Heart left ventricle (tissue), 13 donors: ENCODE results near the gene TLE2.

ENCODE experiments used
- CTCF ChIP-seq, 12 donors: fragments of 200-600 bp; sonication (generic) in 4 of 12; IDR thresholded peaks; one replicate each; pipeline versions ENCODE4 v1.5.0 to v1.8.0; 2018 to 2022; ENCODE audit warnings: antibody characterized with exemption in 12 of 12, mild to moderate bottlenecking in 5 of 12
- POLR2A ChIP-seq, 2 donors: fragments of 450-650 bp; IDR thresholded peaks; one replicate each; pipeline ENCODE4 v1.6.1; 2017; ENCODE audit warnings: antibody characterized with exemption in 2 of 2, mild to moderate bottlenecking in 2 of 2, moderate library complexity in 2 of 2
- donor health status: ischemic (EF 13 %, LVEDD 7.1; RV severe dilation, severe dysfunction).
- donor health status: DM: no; HTN: yes; CAD: no.
- donor health status: DM: no; HTN: no; CAD: no.
- donor health status: ischemic (EF 25% LVEDD 6.9; RV normal size, moderate dysfunction).
- donor health status: ischemic (EF 25% LVEDD 5.7; RV mildly dilated, moderate dysfunction).
- donor health status: ischemic (EF 35%, LVEDD 5.7; RV mildly dilated, moderate dysfunction).
- donor health status: nonischemic (EF 11% LVEDD 7.7; RV severe dilation, severe dysfunction).
- donor health status: DM: yes; HTN: yes; CAD: no.
- donor health status: PGD.
- donor health status: ischemic (EF 29% LVEDD 5.4; RV normal size, mild dysfunction).
- donor health status: nonischemic (EF 23%, LVEDD 6.1; RV moderate dilation, normal function).

- TF ChIP-seq POLR2A (IDR thresholded peaks at IDR 0.05) (no peak), CTCF (IDR thresholded peaks at IDR 0.05) (no peak)
Measured at GRCh38 chr19:3027292-3027691, 1.8 kb downstream of the TLE2 start.
